H7 (cell line): ENCODE results near the gene SYPL2. TPM values are rescaled to one million over a fixed set of nuclear protein-coding genes. Genes with fewer than 3 reads are reported as not detected.
A peak's percentile ranks its signal among the peaks of the same experiment; 100 is the strongest.

Experiments
- DNase-seq: peaks from one replicate; pipeline ENCODE4 v3.0.0; 2012
- H3K27me3 ChIP-seq: 2 replicates; pipeline ENCODE4 v1.6.0; 2011; ENCODE audit warnings: mild to moderate bottlenecking, low read length; ENCODE audit not compliant: control insufficient read depth, insufficient read depth
- H3K36me3 ChIP-seq: replicated peaks from 2 replicates; pipeline ENCODE4 v1.5.1; 2011; ENCODE audit warnings: low read length; ENCODE audit not compliant: control insufficient read depth, insufficient read depth
- H3K4me3 ChIP-seq: 2 replicates; pipeline ENCODE4 v1.5.1; 2011; ENCODE audit warnings: low read depth, mild to moderate bottlenecking, control low read depth, low read length, moderate library complexity; ENCODE audit not compliant: insufficient read depth
- total RNA-seq: library from RNA; depleted of rRNA; stranded (reverse); fragments of >200 nt; shearing (Covaris generic); gene quantifications from 2 replicates; pipeline ENCODE4 v1.2.3, GENCODE V29; 2014

Gene SYPL2
- total RNA-seq, 1 experiment from 2014 or later = 1.1 TPM

- H3K36me3 ChIP-seq = no peaks in the 10 kb centered on the region; the same call in 1 of the 2 replicates
- no peak overlapping the region for H3K4me3 ChIP-seq
- DNase-seq = no peak
- H3K27me3 ChIP-seq = peaks cover 32% of the 10 kb centered on the region
These were observed 38.6 kb downstream of the SYPL2 start for GRCh38 chr1:109504974-109505373.

DNA sequence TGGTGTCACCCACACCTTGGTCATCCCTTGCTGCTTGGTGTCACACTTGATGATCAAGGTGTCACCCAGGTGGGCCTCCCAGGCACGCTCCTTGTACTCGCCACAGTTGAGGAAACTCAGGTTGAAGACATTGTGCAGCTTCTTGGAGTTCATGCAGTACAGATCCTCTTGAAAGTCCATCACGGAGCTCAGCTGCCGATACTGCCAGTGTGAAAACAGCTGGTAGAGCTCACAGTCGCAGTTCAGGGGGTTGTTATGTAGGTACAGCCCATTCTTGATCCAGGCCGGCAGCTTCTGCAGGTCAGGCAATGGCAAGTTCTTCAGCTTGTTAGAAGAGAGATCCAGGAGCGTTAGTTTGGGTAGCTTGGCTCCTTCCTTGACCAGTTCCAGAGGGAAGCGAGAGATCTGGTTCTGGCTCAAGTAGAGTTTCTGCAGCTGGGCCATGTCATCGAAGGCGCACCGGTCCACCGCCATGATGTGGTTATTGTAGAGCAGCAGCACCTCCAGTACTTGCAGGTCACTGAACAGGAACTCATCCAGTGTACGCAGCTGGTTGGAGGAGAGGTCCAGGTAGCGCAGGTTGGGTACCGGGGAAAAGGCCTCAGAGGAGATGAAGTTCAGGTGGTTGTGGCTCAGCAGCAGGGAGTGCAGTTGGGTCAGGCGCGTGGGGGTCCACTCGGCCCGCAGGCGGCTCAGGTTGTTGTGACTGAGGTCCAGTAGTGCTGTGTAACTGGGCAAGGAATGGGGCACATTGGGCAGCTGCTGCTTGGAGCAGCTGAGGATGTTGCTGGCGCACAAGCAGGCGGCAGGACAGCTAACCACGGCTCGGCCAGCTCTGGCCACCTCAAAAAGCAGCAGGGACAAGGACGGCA lies 41.9 kb downstream of the SYPL2 start:
- no peaks in the 10 kb centered on the region for H3K36me3 ChIP-seq
- H3K27me3 ChIP-seq = peaks cover 47% of the 10 kb centered on the region
- H3K4me3 ChIP-seq = no peak overlapping the region
- no peak for DNase-seq

DNA sequence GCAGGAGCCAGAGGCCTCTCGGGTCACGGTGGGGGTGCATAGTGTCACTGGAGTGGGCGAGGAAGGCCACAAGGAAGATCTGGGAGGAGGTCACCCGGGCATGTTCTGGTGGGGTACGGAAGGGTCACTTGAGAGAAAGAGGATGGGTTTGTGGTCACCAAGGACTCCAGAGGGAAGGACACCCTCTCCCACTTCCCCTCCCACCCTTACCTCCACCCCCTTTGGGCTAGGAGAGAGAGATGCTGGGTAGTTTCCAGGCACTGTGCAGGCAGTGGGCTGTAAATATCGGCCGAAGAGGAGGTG lies 42.5 kb downstream of the SYPL2 start:
- no peak for DNase-seq
- no peaks in the 10 kb centered on the region for H3K36me3 ChIP-seq
- peak overlapping the region; percentile 72 for H3K4me3 ChIP-seq
- H3K27me3 ChIP-seq = peaks cover 47% of the 10 kb centered on the region

DNA sequence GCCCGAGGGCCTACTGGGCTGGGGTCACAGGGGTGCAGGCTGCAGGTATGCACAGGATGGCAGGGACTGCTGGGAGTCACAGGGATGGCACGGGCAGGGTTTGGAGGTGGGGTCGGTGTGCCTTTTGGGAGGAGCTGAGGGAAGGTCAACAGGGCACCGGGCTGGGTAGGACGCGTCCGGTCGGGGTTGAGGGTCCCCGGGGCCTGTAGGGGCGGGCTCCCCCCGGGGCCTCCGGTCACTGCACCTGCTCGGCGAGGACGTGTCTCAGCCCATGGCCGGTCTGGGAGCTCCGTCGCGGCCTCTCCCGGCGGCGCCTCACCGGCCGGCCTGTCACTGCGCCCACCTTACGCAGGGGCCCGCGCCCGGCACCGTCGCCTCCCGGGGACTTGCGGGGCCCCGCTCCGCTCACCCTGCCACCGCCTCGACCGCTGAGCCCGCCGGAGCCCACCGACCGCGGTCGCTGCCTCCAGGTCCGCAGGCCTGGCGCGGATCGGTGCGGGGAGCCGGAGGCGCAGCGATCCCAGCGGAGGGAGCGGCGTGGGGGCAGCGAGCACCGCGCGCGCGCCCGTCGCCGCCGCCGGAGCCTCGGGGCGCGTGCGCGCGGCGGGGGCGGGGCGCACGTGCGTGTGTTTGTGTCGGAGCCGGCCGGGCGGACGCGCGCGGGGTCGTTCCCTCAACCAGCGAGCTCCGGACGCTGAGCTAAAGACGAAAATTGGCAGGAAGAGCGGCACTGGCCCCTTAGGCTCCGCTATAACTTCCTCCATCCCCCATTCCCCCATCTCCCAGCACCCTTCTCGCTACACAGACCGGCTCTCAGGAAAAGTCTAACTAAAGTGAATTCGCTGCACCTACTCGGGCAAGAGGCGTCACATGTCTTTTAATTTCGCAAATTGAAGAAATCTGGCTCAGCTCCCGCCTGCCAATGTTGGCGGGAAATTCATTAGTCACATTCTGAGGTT lies 43.1 kb downstream of the SYPL2 start, which contains the start of gene AMIGO1:
TSS of gene AMIGO1 (minus strand) at position 552 of the 959 bp plus-strand sequence. CDS start 815 bp downstream, outside the sequence.
- Histone ChIP-seq H3K36me3 (no peaks in the 10 kb centered on the region), H3K27me3 (peaks cover 47% of the 10 kb centered on the region), H3K4me3 (peak within 1 kb of the TSS; percentile 72)
- peak; percentile 97 for DNase-seq

DNA sequence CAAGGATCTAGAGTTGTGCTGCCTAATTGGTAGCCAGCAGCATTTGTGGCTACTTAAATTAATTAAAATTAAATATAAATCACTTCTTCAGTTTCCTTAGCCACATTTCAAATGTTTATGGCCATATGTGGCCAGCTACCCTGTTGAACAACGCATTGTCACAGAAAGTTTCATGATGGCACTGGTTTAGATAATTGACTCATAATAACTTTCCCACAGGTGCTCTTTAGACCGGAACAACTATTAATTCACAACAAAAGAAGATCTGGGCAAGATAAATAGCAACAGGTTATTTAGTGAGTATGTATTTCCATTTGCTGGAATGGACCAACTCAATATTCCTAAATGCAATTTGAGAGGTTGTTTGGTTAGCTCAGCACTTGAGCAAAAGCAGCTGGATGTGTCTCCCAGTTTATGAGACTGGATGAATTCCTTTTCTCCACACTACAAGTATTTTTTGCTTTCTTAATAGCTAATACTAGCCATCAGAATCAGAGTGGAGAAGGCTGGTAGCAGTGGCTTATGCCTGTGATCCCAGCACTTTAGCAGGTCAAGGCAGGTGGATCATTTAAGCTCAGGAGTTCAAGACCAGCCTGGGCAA lies 46.9 kb downstream of the SYPL2 start:
- no peaks in the 10 kb centered on the region for H3K36me3 ChIP-seq
- no peak for DNase-seq
- H3K4me3 ChIP-seq = no peak overlapping the region
- H3K27me3 ChIP-seq = peaks cover 31% of the 10 kb centered on the region

- Histone ChIP-seq H3K36me3 (no peaks in the 10 kb centered on the region), H3K27me3 (peaks cover 16% of the 10 kb centered on the region), H3K4me3 (no peak overlapping the region)
- DNase-seq = no peak
These were observed 48.5 kb downstream of the SYPL2 start for GRCh38 chr1:109514846-109515245.

- Histone ChIP-seq H3K36me3 (no peaks in the 10 kb centered on the region), H3K4me3 (no peak overlapping the region), H3K27me3 (no peaks in the 10 kb centered on the region; the same call in 1 of the 2 replicates)
- no peak for DNase-seq
These were observed 50.5 kb downstream of the SYPL2 start for GRCh38 chr1:109516872-109517271.

DNA sequence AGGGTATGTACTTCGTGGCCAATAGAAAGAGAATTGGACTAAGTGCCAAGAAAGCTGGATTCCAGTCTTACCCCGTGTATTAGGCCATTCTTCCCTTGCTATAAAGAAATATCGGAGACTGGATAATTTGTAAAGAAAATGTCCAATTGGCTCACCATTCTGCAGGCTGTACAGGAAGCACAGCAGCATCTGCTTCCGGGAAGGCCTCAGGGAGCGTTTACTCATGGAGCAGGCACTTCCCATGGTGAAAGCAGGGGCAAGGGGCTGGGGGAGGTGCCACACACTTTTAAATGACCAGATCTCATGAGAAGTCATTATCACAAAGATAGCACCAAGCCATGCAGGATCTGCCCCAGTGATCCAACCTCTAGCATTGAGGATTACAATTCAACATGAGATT lies 51.0 kb downstream of the SYPL2 start:
- H3K36me3 ChIP-seq = no peaks in the 10 kb centered on the region
- H3K4me3 ChIP-seq = no peak overlapping the region
- H3K27me3 ChIP-seq = no peaks in the 10 kb centered on the region; the same call in 1 of the 2 replicates
- DNase-seq = no peak

DNA sequence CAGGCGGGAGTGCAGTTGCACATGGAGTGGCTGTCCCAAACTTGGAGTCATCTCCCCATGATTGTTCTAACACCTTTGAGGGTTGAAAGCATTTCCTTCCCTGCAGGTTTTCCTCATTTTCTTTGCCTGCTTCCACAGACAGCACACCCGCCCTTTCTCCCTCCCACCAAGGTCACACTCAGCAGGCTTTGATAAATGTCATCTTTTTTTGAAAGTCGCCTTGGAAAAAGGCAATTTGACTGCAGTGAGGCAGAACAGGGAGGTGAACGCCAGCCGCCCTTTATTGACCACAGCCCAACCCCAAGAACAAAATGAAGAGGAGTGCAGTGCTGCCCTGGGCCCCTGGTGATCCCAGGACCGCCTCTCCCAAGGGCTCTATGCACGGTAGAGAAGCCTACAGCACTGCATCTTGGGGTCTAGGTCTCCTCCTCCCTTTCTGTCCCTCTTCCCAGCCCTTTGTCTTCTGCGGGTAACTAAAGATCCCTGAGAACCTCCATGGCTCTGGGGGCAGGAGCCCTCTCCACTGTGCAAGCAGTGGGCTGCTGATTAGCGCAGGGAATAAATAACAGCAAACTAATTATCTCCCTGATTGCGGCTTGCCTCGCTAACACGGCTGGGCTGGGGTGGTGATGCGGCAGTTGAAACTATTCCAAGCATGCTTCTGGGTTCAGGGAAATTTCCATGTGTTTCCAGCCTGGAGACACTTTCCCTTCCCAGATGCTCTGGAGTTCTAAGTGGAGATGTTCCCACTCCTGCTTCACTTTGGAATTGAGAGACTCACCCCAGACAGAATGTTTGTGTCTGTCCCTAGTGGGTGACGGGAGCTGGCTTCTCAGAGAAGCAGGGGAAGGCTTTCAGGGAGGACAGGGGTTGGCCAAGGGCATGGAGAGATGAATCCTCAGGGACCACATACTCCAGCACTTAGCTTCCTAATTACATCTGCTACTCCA lies 54.9 kb downstream of the SYPL2 start:
- H3K36me3 ChIP-seq = no peaks in the 10 kb centered on the region
- no peaks in the 10 kb centered on the region; the same call in 1 of the 2 replicates for H3K27me3 ChIP-seq
- no peak for DNase-seq
- no peak overlapping the region for H3K4me3 ChIP-seq

GRCh38 chr1:109522026-109522425 lies 55.7 kb downstream of the SYPL2 start:
- Histone ChIP-seq H3K27me3 (no peaks in the 10 kb centered on the region; the same call in 1 of the 2 replicates), H3K36me3 (no peaks in the 10 kb centered on the region), H3K4me3 (no peak overlapping the region)
- DNase-seq = no peak

GRCh38 chr1:109523706-109524105 lies 57.4 kb downstream of the SYPL2 start:
- no peak for DNase-seq
- H3K27me3 ChIP-seq = no peaks in the 10 kb centered on the region; the same call in 1 of the 2 replicates
- H3K4me3 ChIP-seq = no peak overlapping the region
- no peaks in the 10 kb centered on the region for H3K36me3 ChIP-seq

DNA sequence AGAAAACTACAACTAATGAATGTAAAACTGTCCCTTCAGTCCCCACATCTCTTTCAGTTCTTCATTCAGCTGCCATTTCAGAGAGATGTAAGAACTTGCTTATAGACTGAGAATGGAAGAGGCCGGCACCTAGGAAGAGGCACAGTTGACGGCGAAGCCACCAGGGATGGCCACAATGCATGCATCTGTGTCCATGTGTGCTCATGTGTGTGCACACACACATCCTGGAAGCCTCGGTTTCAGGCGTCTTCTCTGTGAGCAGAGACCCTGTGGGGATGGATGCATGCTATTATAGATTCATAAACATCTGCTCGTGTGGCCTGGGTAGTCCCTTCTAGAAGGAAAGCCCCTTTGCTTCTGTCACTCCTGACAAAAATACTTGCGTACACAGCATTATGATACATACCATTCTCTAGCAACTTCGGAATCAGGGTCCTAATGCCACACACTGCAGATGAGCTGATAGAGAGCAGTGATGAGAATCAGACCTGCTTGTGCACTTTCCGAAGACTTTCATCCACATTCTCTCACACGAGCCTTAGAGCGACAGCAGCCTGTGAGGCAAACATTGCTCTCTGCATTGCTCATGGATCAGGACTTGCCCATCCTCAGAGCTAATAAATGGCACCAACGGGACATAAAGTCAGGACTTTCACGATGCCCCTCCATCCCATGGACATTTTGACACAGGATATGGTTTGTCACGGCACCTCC lies 60.9 kb downstream of the SYPL2 start:
- DNase-seq = no peak
- Histone ChIP-seq H3K4me3 (no peak overlapping the region), H3K36me3 (no peaks in the 10 kb centered on the region), H3K27me3 (peaks cover 2% of the 10 kb centered on the region; the same call in 1 of the 2 replicates)
